ENCODE measurements around the gene TDRD5. TPM values are rescaled to one million over a fixed set of nuclear protein-coding genes. Genes with fewer than 3 reads are reported as not detected.
"Not testable (repeated sequence)": the region's sequence is repeated elsewhere in the genome, so short reads cannot be mapped to it uniquely, and the experiment has no call there.

TDRD5 gene
- total RNA-seq, 2 donors from 2014 or later: 0.12 TPM; not detected in 1

DNA sequence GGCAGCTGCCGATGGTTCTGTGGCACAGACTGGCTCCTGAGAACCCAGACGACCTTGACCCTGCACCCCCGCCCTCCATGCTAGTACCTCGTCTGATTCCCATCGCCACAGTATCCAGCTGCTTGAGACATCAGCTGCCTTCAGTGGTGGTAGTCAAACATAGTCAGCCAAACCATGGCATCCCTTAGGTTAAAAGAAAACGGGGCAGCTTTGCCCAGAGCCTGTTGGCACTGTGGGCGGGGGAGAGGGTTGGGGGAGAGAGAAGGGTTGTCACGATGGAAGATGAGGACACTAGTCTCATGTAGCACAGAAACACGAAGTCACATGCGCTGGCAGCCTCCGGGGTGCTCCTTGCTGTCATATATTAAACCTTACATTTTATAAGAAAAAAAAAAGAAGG, 961 bp upstream of the TDRD5 start:
- ATAC-seq: no peak
- no peak for DNase-seq
- intact Hi-C loops (cut with DNase I): no loop called here

DNA sequence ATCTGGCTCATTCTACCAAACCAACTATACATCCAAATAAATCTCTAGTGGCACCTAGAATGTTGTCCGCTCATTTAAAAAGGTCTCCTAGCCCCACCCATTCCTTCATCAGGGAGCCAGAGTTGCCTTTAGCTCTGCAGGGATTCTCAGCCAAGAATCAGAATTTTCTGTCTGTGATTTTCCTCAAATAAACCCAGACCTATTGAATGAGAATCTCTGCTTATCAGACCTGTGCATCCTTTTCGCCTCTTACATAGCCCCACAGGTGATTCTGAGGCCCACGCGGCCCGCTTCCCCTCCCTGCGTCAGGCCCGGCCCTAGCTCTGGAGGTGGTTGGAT, 410 bp upstream of the TDRD5 start:
- intact Hi-C loops (cut with DNase I): no loop called here
- DNase-seq: no peak
- no peak for ATAC-seq

DNA sequence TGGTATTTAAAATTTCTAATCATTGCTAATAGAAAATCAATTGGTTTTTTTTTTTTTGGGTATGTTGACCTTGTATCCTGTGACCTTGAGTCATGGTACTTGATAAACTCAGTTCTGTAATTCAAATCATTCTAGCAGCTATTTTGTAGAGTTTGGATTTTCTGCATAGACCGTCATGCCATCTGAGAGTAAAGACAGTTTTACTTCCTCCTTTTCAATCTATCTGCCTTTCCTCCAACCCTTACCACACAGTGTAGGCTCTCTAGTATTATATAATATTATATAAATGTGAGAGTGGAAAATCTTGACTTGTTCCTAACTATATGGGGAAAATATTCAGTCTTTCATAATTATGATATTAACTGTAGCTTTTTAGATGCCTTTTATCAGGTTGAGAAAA, 7.0 kb downstream of the TDRD5 start:
- ATAC-seq (no peak), DNase-seq (no peak)
- intact Hi-C loops (cut with DNase I): no loop called here

DNA sequence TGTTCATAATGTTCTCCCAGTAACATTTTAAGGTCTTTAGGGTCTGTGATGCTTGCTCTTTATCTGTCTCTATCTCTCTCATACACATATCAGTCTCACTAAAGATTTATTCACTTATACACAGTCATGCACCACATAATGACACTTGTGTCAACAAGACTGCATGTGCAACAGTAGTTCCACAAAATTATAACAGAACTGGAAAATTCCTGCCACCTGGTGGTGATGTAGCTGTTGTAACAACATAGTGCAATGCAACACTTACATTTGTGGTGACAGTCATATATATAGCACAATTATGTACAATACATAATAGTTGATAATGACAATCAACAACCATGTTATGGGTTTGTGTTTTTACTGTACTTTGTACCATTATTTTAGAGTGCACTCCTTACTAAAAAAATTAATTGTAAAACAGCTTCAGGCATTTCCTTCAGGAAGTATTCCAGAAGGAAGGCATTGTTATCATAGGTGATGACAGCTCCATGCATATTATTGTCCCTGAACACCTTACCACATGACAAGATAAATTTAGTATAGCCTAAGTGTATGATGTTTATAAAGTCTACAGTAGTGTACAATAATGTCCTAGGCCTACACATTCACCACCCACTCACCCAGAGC, 8.1 kb downstream of the TDRD5 start:
- intact Hi-C loops (cut with DNase I): no loop called here
- DNase-seq (no peak), ATAC-seq (no peak)

DNA sequence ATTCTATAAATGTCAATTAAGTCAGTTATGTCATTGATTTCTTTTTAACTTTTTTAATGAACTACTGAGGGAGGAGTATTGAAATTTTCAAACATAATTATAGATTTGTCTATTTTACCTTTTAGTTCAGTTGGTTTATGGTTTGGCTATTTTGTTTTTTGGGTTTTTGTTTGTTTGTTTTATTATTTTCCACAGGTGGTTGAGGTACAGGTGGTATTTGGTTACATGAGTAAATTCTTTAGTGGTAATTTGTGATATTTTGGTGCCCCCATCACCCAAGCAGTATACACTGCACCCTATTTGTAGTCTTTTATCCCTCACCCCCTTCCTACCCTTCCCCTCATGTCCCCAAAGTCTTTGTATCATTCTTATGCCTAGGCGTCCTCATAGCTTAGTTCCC, 9.5 kb downstream of the TDRD5 start:
- DNase-seq (no peak), ATAC-seq (no peak)
- intact Hi-C loops (cut with DNase I): no loop called here

DNA sequence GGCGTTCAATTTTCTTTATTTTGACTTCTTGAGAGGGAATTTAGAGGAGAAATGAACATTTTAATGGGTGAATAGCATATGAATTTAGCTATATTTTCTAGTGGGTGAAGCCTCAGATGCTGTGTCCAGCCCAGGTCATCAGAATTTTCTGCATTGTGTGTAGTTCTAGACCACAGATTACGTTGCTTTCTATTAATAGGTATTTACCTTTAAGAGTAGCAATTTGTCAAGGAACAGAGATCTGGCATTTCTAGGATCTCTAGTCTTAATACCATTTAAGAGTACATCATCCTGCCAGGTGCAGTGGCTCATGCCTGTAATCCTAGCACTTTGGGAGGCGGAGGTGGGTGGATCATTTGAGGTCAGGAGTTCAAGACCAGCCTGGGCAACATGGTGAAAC, 20.7 kb downstream of the TDRD5 start:
- ATAC-seq (no peak), DNase-seq (no peak)
- intact Hi-C loops (cut with DNase I): no loop called here

DNA sequence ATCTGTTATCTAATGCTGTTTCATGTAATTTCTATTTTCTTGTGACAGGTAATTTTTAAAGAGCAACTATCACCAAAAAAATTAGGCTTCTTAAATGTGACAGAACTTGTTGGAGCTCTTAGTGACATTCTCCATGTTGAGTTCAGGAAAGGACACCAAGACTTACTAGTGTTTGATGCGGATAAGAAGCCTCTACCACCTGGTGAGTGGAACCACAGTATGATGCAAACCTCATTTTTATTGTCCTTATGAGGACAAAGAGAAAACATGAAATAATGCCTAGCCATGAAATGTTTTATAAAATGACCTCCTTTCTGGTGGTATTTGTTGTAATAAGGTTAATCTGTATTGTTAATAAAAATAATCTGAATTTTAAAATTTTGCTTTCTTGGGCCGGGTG, 39.1 kb downstream of the TDRD5 start:
- intact Hi-C loops (cut with DNase I): no loop called here
- DNase-seq (no peak), ATAC-seq (no peak)

DNA sequence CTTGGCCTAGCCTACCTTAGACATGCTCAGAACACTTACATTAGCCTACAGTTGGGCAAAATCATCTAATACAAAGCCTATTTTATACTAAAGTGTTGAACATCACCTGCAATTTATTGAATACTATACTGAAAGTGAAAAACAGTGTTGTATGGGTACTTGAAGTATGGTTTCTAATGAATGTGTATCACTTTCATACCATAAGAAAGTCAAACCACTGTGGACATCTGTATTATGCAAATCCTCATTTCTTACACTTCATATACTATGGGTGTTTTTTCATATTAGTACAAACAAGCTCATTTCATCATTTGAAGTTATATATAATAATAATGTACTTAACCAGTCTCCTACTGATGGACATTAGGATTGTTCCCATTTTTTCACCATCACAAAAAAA, 41.2 kb downstream of the TDRD5 start:
- intact Hi-C loops (cut with DNase I): no loop called here
- DNase-seq: no peak
- no peak for ATAC-seq

DNA sequence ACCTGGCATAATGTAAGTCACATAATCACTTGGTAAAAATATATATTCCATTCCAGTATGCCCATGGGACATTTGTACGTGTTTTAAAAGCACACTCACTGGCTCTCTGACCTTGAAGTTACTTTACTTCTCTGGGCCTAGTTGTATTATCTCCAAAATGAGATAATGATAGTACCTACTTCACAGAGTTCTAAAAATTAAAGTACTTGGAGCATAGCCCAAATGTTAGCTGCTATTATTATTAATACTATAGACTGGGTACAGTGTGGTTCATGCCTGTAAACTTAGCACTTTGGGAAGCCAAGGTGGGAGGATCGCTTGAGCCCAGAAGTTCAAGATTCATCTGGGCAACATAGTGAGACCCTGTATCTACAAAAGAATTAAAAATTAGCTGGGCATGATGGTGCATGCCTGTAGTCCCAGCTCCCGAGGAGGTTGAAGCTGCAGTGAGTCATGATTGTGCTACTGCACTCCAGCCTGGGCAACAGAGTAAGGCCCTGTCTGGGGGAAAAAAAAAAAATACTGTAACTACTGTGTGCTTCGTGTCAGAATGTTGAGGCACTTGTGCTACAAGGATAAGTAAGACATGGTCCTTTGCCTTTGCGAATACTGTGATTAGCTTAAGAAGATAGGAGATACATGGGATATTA, 45.7 kb downstream of the TDRD5 start:
- intact Hi-C loops (cut with DNase I): no loop called here
- ATAC-seq (peak in 1 of 2 donors; percentile 18), DNase-seq (no peak)

DNA sequence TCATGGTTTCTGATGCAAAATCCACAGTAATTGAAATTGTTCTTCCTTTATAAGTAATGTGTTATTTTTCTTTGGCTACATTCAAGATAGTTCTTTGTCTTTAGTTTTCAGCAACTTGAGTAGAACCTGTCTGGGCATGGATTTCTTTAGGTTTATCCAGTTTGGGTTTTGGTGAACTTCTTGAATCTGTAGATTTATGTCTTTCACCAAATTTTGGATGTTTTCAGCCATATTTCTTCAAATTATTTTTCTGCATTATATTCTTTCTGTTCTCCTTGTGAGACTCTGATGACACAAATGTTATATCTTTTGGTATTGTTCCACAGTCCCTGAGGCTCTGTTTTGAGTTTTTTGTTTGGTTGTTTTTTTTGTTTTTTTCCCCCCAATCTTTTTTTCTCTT, 69.4 kb downstream of the TDRD5 start:
- intact Hi-C loops (cut with DNase I): no loop called here
- ATAC-seq: no peak

DNA sequence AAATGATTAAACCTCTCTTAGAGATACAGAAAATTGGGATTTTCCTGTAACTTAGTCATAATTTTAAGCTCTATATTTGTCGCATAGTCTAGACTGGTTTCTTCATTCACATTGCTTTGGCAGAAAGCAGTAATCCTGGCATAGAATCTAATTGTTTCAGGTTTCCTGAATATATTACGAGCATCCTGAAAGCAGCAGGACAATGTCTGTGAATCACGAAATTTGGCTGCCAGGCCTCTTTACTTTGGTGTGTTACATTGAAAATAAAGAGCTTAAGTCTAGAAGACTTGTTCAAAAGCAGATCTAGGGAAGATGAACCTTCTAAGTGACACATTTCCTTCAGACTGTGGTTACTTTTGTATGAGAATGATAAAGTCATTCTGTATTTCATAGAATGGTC, 72.2 kb downstream of the TDRD5 start:
- intact Hi-C loops (cut with DNase I): no loop called here
- no peak for ATAC-seq
- DNase-seq: no peak

More for the DNA sequence above, 69.4 kb downstream of the TDRD5 start:
- DNase-seq: no peak

DNA sequence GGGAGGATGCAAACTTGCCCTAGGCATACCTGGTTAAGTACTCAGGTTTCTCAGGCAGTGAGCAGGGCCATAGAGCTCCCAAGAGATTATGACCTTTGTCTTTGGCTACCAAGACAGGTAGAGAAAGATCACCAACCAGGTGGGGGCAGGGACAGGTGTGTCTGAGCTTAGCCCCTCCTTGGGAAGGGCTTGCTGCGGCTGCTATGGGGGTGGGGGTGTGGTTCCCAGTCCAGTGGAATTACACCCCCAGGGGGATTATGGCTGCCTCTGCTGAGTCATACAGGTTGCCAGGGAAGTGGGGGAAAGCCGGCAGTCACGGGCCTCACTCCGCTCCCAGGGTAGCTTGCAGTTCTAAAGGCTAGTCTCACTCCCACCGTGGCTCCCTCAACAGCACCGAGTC, 86.2 kb downstream of the TDRD5 start:
- no peak for DNase-seq
- intact Hi-C loops (cut with DNase I): no loop called here
- no peak for ATAC-seq

DNA sequence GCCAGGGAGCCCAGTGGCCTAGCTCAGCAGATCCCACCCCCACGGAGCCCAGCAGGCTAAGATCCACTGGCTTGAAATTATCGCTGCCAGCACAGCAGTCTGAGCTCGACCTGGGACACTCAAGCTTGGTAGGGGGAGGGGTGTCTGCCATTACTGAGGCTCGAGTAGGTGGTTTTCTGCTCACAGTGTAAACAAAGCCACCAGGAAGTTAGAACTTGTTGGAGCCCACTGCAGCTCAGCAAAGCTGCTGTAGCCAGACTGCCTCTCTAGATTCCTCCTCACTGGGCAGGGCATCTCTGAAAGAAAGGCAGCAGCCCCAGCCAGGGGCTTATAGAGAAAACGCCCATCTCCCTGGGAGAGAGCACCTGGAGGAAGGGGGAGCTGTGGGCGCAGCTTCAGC, 102.9 kb downstream of the TDRD5 start:
- DNase-seq; intact Hi-C loops (cut with DNase I); ATAC-seq: not testable (repeated sequence)

DNA sequence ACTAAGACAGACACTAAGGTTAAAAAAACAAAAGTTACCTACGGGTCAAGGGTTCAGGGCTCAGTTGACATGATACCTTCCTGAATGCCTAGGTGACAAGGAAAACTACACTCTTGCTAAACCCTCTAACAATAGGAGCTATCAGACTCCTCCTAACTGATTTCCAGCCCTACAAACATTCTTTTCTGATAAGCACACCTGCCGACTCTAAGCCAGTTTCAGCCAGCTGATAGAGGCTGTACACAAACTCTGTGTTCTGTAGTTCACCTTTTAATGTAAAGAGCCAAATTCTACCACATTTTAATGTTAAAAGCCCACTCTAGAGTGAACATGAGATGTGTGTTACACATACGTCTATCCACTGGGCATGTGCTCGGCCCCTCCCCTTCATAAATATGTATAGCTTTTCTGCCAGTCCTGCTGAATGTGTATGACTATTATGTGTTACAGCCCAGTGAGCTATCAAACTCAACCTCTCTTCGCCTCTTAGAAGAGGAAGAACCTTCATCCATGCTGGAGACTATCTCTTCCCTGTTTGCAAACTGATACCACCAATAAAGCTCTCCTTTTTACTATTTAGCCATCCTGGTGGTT, 111.4 kb downstream of the TDRD5 start:
- DNase-seq: no peak
- no peak for ATAC-seq
- intact Hi-C loops (cut with DNase I): no loop called here

DNA sequence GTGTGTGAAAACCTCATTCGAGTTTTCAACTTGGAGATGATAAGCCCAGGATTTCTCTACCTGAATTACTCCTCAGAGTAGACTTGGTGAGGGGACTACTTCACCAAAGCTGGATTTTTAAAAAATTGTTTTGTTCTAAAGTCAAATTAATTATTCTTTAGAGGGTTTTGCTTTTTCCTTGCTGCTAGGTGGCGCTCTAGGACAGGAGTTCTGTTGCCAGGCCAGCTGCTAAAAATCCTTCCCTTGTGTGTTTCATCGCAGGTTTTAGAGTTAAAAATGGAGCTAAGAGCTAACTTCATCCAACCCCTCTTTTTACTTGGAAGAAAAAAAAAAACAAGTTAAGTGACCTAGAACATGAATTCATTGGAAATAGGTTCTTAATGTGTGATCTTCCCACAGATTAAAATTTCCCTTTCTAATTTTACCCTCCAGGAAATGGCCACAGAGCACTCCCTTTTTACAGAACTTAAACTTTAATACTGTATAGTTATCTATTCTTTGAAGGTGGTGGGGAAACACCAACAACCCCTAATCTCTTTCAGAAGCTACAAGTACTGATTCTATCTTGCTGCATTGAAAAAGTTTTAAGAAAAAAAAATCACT, 114.8 kb downstream of the TDRD5 start:
- ATAC-seq (no peak), DNase-seq (peak; percentile 58)
- intact Hi-C loops (cut with DNase I): loop anchor here in 1 of 2 donors (5.0 kb wide), 1 partner anchor 106 kb away; no protein-coding TSS in a partner anchor

DNA sequence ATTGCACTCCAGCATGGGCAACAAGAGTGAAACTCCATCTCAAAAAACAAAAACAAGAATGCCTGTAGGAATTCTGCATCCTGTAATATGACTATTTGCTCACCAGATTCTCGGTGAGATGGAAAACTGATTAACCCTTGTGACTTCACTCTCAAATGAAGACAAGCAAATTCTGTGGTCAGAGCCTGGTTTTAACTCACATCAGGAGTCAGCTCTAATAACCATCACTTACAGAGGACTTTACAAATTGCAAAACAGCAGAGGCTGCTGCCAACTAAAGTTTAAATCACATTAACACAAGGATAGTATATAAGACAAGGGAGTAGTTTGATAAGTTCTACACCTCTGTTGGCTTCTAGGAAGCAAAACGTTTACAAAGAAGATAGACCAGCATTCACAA, 115.8 kb downstream of the TDRD5 start:
- DNase-seq (no peak), ATAC-seq (no peak)
- intact Hi-C loops (cut with DNase I): loop anchor here in 1 of 2 donors (5.0 kb wide), 1 partner anchor 105 kb away; no protein-coding TSS in a partner anchor

DNA sequence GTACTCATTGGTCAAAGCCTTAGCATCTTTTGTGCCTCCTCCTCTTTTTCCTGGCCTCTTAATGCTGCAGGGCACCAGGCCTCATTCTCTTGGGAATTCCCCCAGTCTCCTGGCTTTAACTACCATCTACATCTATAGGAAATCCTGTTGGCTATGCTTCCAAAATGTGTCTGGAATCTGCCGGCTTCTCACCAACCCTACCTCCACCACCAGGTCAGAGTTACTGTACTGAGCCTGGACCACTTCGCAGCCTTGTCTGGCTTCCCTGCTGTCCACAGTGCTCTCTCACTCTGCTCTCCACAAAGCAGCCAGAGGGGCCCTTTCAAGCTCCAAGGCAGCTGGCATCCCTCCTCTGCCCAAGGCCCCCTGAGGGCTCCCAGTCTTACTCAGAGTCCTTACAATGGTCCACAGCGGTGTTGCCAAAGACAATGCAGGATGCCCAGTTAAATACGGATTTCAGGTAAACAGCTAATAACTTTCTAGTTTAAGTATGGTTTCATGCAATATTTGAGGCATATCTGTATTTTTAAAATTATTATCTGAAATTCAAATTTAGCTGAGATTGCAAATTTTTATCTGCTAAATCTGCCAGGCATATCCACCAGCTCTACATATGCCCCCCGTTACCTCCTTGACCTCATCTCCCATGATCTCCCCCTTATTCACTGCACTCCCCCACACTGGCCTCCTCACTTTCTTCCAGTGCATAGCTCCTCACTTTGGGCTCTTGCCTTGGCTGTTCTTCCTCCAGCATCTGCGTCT, 117.0 kb downstream of the TDRD5 start:
- intact Hi-C loops (cut with DNase I): loop anchor here (1.0 to 5.0 kb wide), 2 partner anchors 102 to 104 kb away; no protein-coding TSS in a partner anchor
- DNase-seq (no peak), ATAC-seq (no peak)

DNA sequence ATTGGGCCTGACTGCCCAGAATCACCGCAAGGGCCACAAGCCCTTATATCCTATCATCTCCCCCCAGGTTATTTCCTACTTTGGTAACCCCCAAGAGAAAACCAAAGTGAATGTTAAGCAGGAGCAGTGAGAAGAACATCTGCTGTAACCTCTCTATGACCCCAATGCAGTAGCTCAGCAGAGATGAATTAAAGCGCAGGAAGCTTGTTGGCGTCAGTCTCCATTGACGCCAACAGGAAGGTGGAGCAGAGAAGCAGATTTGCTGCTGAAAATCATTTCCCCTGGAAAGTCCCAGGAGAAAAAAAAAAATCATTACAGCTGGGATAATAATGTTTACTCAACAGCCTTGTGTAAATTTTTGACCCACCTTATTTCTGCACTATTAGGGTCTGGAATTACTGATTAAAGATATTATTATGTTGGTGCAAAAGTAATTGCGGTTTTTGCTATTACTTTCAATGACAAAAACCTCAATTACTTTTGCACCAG, 118.3 kb downstream of the TDRD5 start:
- DNase-seq (peak; percentile 30), ATAC-seq (peak; percentile 91 to 96)
- intact Hi-C loops (cut with DNase I): loop anchor here in 1 of 2 donors (5.0 kb wide), 1 partner anchor 102 kb away; no protein-coding TSS in a partner anchor

DNA sequence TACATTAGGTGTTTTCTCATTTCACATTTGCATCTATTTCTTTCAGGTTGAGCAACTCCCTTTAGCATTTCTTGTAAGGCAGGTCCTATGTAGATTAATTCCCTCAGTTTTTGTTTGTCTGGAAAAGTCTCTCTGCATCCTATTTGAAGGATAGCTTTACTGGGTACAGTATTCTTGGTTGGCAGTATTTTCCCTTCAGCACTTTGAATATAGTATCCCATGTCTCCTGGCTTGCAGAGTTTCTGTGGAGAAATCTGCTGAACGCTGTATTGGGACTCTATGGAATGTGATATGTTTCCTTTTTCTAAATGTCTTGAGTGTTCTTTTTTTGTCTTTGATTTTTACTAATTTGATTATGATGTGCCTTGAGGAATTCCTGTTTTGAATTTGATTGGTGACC, 122.5 kb downstream of the TDRD5 start:
- no peak for DNase-seq
- intact Hi-C loops (cut with DNase I): no loop called here
- no peak for ATAC-seq
